ENCODE data around the gene NELL1. TPM values are rescaled to one million over a fixed set of nuclear protein-coding genes. Genes with fewer than 3 reads are reported as not detected.

NELL1 gene
- total and polyA plus RNA-seq, 2 experiments from 2014 or later = not detected

GRCh38 chr11:20632169-20632532, 37.2 kb upstream of the NELL1 start:
- TF ChIP-seq EZH2 (IDR thresholded peaks at IDR 0.05; ENCODE audit: insufficient read depth, poor library complexity, severe bottlenecking) (no peak), EZH2phosphoT487 (IDR thresholded peaks at IDR 0.05; ENCODE audit: insufficient read depth, low read depth) (no peak)
- WGBS, 2 experiments (ENCODE audit: low coverage in 1 of 2, low lambda C conversion rate in 2 of 2, missing lambda C conversion rate in 2 of 2) = 0% methylated on average over 1 of the region's 1 CpG
- in situ Hi-C loops (cut with MboI) = loop anchor here (25.0 kb wide), 1 partner anchor 880 kb away; no protein-coding TSS in a partner anchor

GRCh38 chr11:20634044-20634443, 35.3 kb upstream of the NELL1 start:
- Histone ChIP-seq H3K4me3 (no peak overlapping the region), H3K79me2 (ENCODE audit: insufficient read depth) (no peaks in the 10 kb centered on the region), H3F3A (ENCODE audit: insufficient read depth) (no peaks in the 10 kb centered on the region), H3K9ac (no peak overlapping the region), H2AFZ (no peak overlapping the region), H3K36me3 (ENCODE audit: low read depth) (no peaks in the 10 kb centered on the region), H3K4me2 (ENCODE audit: unreplicated experiment) (no peak overlapping the region), H4K20me1 (ENCODE audit: insufficient read depth) (no peaks in the 10 kb centered on the region), H3K4me1 (ENCODE audit: insufficient read depth) (no peaks in the 10 kb centered on the region), H3K9me3 (ENCODE audit: low read depth) (no peaks in the 10 kb centered on the region), H3K27ac (no peak overlapping the region), H3K27me3 (replicated peaks; ENCODE audit: insufficient read depth) (no peaks in the 10 kb centered on the region), H3K9me2 (ENCODE audit: insufficient read depth) (no peaks in the 10 kb centered on the region)
- 64 to 69% methylated on average over 4 to 5 of the region's 5 CpGs for WGBS, 2 experiments (ENCODE audit: low coverage in 1 of 2, low lambda C conversion rate in 2 of 2, missing lambda C conversion rate in 2 of 2)
- TF ChIP-seq EZH2 (IDR thresholded peaks at IDR 0.05; ENCODE audit: insufficient read depth, poor library complexity, severe bottlenecking) (no peak), EZH2phosphoT487 (IDR thresholded peaks at IDR 0.05; ENCODE audit: insufficient read depth, low read depth) (no peak)
- in situ Hi-C loops (cut with MboI) = loop anchor here (25.0 kb wide), 1 partner anchor 878 kb away; no protein-coding TSS in a partner anchor
- DNase-seq = no peak

More at GRCh38 chr11:20632169-20632532, 37.2 kb upstream of the NELL1 start:
- no peaks in the 10 kb centered on the region for H3K4me1 ChIP-seq (ENCODE audit: insufficient read depth)
- H3K27me3 ChIP-seq (replicated peaks; ENCODE audit: insufficient read depth) = 0 out of 2 replicates have a peak, but pooled peaks cover 3% of the 10 kb centered on the region
- no peaks in the 10 kb centered on the region for H3K9me2 ChIP-seq (ENCODE audit: insufficient read depth)
- DNase-seq = no peak
- H3K4me3 ChIP-seq = no peak overlapping the region
- H3F3A ChIP-seq (ENCODE audit: insufficient read depth) = no peaks in the 10 kb centered on the region
- no peaks in the 10 kb centered on the region for H3K9me3 ChIP-seq (ENCODE audit: low read depth)
- no peaks in the 10 kb centered on the region for H3K36me3 ChIP-seq (ENCODE audit: low read depth)
- H3K79me2 ChIP-seq (ENCODE audit: insufficient read depth) = no peaks in the 10 kb centered on the region
- H3K4me2 ChIP-seq (ENCODE audit: unreplicated experiment) = no peak overlapping the region
- H4K20me1 ChIP-seq (ENCODE audit: insufficient read depth) = no peaks in the 10 kb centered on the region
- H3K27ac ChIP-seq = no peak overlapping the region
- no peak overlapping the region for H2AFZ ChIP-seq
- H3K9ac ChIP-seq = no peak overlapping the region

GRCh38 chr11:20634781-20635180, 34.6 kb upstream of the NELL1 start:
- no peaks in the 10 kb centered on the region for H3K4me1 ChIP-seq (ENCODE audit: insufficient read depth)
- no peaks in the 10 kb centered on the region for H3K9me2 ChIP-seq (ENCODE audit: insufficient read depth)
- in situ Hi-C loops (cut with MboI) = loop anchor here (25.0 kb wide), 1 partner anchor 878 kb away; no protein-coding TSS in a partner anchor
- H3F3A ChIP-seq (ENCODE audit: insufficient read depth) = no peaks in the 10 kb centered on the region
- no peaks in the 10 kb centered on the region for H3K79me2 ChIP-seq (ENCODE audit: insufficient read depth)
- no peaks in the 10 kb centered on the region for H3K36me3 ChIP-seq (ENCODE audit: low read depth)
- no peaks in the 10 kb centered on the region for H3K27me3 ChIP-seq (replicated peaks; ENCODE audit: insufficient read depth)
- no peak overlapping the region for H3K27ac ChIP-seq
- H4K20me1 ChIP-seq (ENCODE audit: insufficient read depth) = no peaks in the 10 kb centered on the region
- no peak for DNase-seq
- TF ChIP-seq EZH2phosphoT487 (IDR thresholded peaks at IDR 0.05; ENCODE audit: insufficient read depth, low read depth) (no peak), EZH2 (IDR thresholded peaks at IDR 0.05; ENCODE audit: insufficient read depth, poor library complexity, severe bottlenecking) (no peak)
- H3K4me2 ChIP-seq (ENCODE audit: unreplicated experiment) = no peak overlapping the region
- no peak overlapping the region for H3K9ac ChIP-seq
- no peak overlapping the region for H2AFZ ChIP-seq
- no peak overlapping the region for H3K4me3 ChIP-seq
- H3K9me3 ChIP-seq (ENCODE audit: low read depth) = no peaks in the 10 kb centered on the region
- 51 to 56% methylated on average over 7 of the region's 7 CpGs for WGBS, 2 experiments (ENCODE audit: low coverage in 1 of 2, low lambda C conversion rate in 2 of 2, missing lambda C conversion rate in 2 of 2)

GRCh38 chr11:20638074-20638473, 31.3 kb upstream of the NELL1 start:
- Histone ChIP-seq H4K20me1 (ENCODE audit: insufficient read depth) (no peaks in the 10 kb centered on the region), H3K9me3 (ENCODE audit: low read depth) (no peaks in the 10 kb centered on the region), H3K4me1 (ENCODE audit: insufficient read depth) (no peaks in the 10 kb centered on the region), H3K36me3 (ENCODE audit: low read depth) (no peaks in the 10 kb centered on the region), H3K27me3 (replicated peaks; ENCODE audit: insufficient read depth) (no peaks in the 10 kb centered on the region), H3K4me2 (ENCODE audit: unreplicated experiment) (no peak overlapping the region), H3K9ac (no peak overlapping the region), H3K27ac (no peak overlapping the region), H3K79me2 (ENCODE audit: insufficient read depth) (no peaks in the 10 kb centered on the region), H2AFZ (no peak overlapping the region), H3F3A (ENCODE audit: insufficient read depth) (no peaks in the 10 kb centered on the region), H3K4me3 (no peak overlapping the region), H3K9me2 (ENCODE audit: insufficient read depth) (no peaks in the 10 kb centered on the region)
- 40 to 41% methylated on average over 7 of the region's 7 CpGs for WGBS, 2 experiments (ENCODE audit: low coverage in 1 of 2, low lambda C conversion rate in 2 of 2, missing lambda C conversion rate in 2 of 2)
- in situ Hi-C loops (cut with MboI) = loop anchor here (25.0 kb wide), 1 partner anchor 874 kb away; no protein-coding TSS in a partner anchor
- no peak for DNase-seq
- TF ChIP-seq EZH2phosphoT487 (IDR thresholded peaks at IDR 0.05; ENCODE audit: insufficient read depth, low read depth) (no peak), EZH2 (IDR thresholded peaks at IDR 0.05; ENCODE audit: insufficient read depth, poor library complexity, severe bottlenecking) (no peak)
